SK-N-SH treated with all-trans-retinoic acid at 6 μM for 48 hours (cell line): Measurements from ENCODE around the gene AUNIP.
A peak's percentile ranks its signal among the peaks of the same experiment; 100 is the strongest.
"Not testable (repeated sequence)": the region's sequence is repeated elsewhere in the genome, so short reads cannot be mapped to it uniquely, and the experiment has no call there.

Source experiments
- ATAC-seq: fragments of 200-7000 bp; cut with Tn5 transposase; 3 replicates; pipeline ENCODE4 v1.9.1; 2020; ENCODE audit warnings: mild to moderate bottlenecking, moderate library complexity
- BACH2 ChIP-seq: fragments of 250-450 bp; sonication (Bioruptor Pico); IDR thresholded peaks from 2 replicates; pipeline ENCODE4 v1.9.0; 2021; ENCODE audit warnings: mild to moderate bottlenecking, borderline replicate concordance
- CSDC2 ChIP-seq: fragments of 250-450 bp; sonication (Bioruptor Pico); IDR thresholded peaks from 2 replicates; pipeline ENCODE4 v1.5.0; 2020; ENCODE audit warnings: mild to moderate bottlenecking, moderate library complexity
- CSRNP3 ChIP-seq: fragments of 250-450 bp; sonication (Bioruptor Pico); IDR thresholded peaks from 2 replicates; pipeline ENCODE4 v1.5.1; 2021; ENCODE audit warnings: mild to moderate bottlenecking, moderate library complexity
- ESRRG ChIP-seq: fragments of 250-450 bp; sonication (Bioruptor Pico); IDR thresholded peaks from 2 replicates; pipeline ENCODE4 v1.6.1; 2021; ENCODE audit warnings: mild to moderate bottlenecking
- GLIS3 ChIP-seq: fragments of 250-450 bp; sonication (Bioruptor Pico); IDR thresholded peaks from 2 replicates; pipeline ENCODE4 v1.5.0; 2020; ENCODE audit warnings: mild to moderate bottlenecking, moderate library complexity
- ISL1 ChIP-seq: fragments of 250-450 bp; sonication (Bioruptor Pico); IDR thresholded peaks from 2 replicates; pipeline ENCODE4 v2.1.2; 2022; ENCODE audit warnings: mild to moderate bottlenecking, moderate library complexity
- PATZ1 ChIP-seq: fragments of 250-450 bp; sonication (Bioruptor Pico); IDR thresholded peaks from 2 replicates; pipeline ENCODE4 v1.8.0; 2020; ENCODE audit warnings: mild to moderate bottlenecking, moderate library complexity, borderline replicate concordance
- POU6F1 ChIP-seq: fragments of 250-450 bp; sonication (Bioruptor Pico); IDR thresholded peaks from 2 replicates; pipeline ENCODE4 v1.8.0; 2021; ENCODE audit warnings: low read depth, mild to moderate bottlenecking, moderate library complexity, borderline replicate concordance
- SNAI2 ChIP-seq: fragments of 250-450 bp; sonication (Bioruptor Pico); IDR thresholded peaks from 2 replicates; pipeline ENCODE4 v1.5.0; 2020; ENCODE audit warnings: mild to moderate bottlenecking, moderate library complexity
- TCF4 ChIP-seq: fragments of 250-450 bp; sonication (Bioruptor Pico); IDR thresholded peaks from 2 replicates; pipeline ENCODE4 v1.8.0; 2021; ENCODE audit warnings: mild to moderate bottlenecking, moderate library complexity, borderline replicate concordance
- TOX ChIP-seq: fragments of 250-450 bp; sonication (Bioruptor Pico); IDR thresholded peaks from 2 replicates; pipeline ENCODE4 v1.8.0; 2021; ENCODE audit warnings: mild to moderate bottlenecking, moderate library complexity, borderline replicate concordance
- ZC3H10 ChIP-seq: fragments of 250-450 bp; sonication (Bioruptor Pico); IDR thresholded peaks from 2 replicates; pipeline ENCODE4 v1.5.1; 2021; ENCODE audit warnings: mild to moderate bottlenecking, moderate library complexity
- ZFP3 ChIP-seq: fragments of 250-450 bp; sonication (Bioruptor Pico); IDR thresholded peaks from 2 replicates; pipeline ENCODE4 v1.5.0; 2020; ENCODE audit warnings: mild to moderate bottlenecking, moderate library complexity
- ZFP30 ChIP-seq: fragments of 450-650 bp; formaldehyde crosslinking; IDR thresholded peaks from 2 replicates; pipeline ENCODE4 v1.5.0; 2022; ENCODE audit warnings: mild to moderate bottlenecking, moderate library complexity
- ZNF565 ChIP-seq: fragments of 450-650 bp; formaldehyde crosslinking; conservative IDR thresholded peaks from 2 replicates; pipeline ENCODE4 v1.5.0; 2020; ENCODE audit warnings: low read depth, mild to moderate bottlenecking, moderate library complexity
- ZNF70 ChIP-seq: fragments of 450-650 bp; formaldehyde crosslinking; IDR thresholded peaks from 2 replicates; pipeline ENCODE4 v1.5.0; 2020; ENCODE audit warnings: mild to moderate bottlenecking, moderate library complexity
- ZNF8 ChIP-seq: fragments of 450-650 bp; formaldehyde crosslinking; IDR thresholded peaks from 2 replicates; pipeline ENCODE4 v1.5.0; 2020; ENCODE audit warnings: mild to moderate bottlenecking, moderate library complexity
- TF ChIP-seq, protein P1 (sequence below): fragments of 250-450 bp; sonication (Bioruptor Pico); IDR thresholded peaks from 2 replicates; pipeline ENCODE4 v1.5.1; 2020; ENCODE audit warnings: low read depth, mild to moderate bottlenecking, moderate library complexity

The AUNIP gene

DNA sequence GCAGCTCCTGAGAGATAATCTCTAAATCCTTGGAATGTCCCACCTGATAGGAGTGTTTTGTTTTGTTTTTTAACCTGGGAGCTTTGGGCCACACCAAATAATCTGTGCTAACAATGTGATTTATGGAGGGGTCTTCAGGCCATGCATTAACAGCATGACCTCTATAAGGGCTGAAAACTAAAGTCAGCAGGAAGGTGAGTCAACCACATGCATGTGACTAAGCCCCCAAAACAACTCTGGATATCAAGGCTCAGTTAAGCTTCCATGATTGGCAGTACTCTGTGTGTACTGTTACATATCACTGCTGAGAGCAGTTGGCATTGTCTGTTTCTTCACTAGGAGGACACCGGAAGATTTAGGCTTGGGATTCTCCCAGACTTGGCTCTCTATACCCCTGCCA, 10.7 kb downstream of the AUNIP start:
- no peak for TF ChIP-seq ZNF8 (CRISPR knock-in tag)
- ATAC-seq: no peak; the same call in 2 of the 3 replicates

DNA sequence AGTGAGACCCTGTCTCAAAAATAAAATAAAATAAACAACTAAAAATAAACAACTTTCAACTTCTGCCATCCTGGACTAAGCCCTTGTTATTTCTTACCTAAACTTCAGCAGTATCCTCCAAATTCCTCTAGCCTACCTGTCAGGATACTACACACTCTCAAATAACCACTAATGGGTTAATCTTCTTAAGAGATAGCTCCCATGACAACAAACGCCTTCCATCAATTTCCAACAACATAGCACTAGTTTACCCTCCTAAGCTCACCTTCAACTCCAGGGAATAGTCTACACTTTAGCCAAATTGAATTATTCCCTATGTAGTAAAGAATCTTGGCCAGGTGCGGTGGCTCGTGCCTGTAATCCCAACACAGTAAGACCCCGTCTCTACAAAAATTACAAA, 11.3 kb downstream of the AUNIP start:
- no peak for ATAC-seq

GRCh38 chr1:25845664-25846063, 13.6 kb downstream of the AUNIP start:
- no peak for ATAC-seq
- TF ChIP-seq POU6F1: no peak
- no peak for TF ChIP-seq ZC3H10 (CRISPR knock-in tag)
- TF ChIP-seq TOX: no peak
- TF ChIP-seq ZNF8 (CRISPR knock-in tag): no peak

More for the DNA sequence above, 11.3 kb downstream of the AUNIP start:
- no peak for TF ChIP-seq ZNF70 (CRISPR knock-in tag)
- no peak for TF ChIP-seq ZFP3 (CRISPR knock-in tag)
- TF ChIP-seq CSDC2 (CRISPR knock-in tag): no peak
- no peak for TF ChIP-seq CSRNP3 (CRISPR knock-in tag)

GRCh38 chr1:25844536-25845337, 14.5 kb downstream of the AUNIP start:
- TF ChIP-seq TCF4 (CRISPR knock-in tag) (no peak), GLIS3 (CRISPR knock-in tag) (no peak), ESRRG (CRISPR knock-in tag) (no peak)
- ATAC-seq: no peak

GRCh38 chr1:25843483-25843882, 15.8 kb downstream of the AUNIP start:
- no peak for TF ChIP-seq ZNF8 (CRISPR knock-in tag)
- TF ChIP-seq PATZ1: no peak
- no peak for TF ChIP-seq ZFP3 (CRISPR knock-in tag)
- no peak for ATAC-seq

- ATAC-seq: not testable (repeated sequence)
Measured at GRCh38 chr1:25839808-25840207, 19.4 kb downstream of the AUNIP start.

GRCh38 chr1:25837262-25837875, 21.9 kb downstream of the AUNIP start:
- TF ChIP-seq ZNF565 (CRISPR knock-in tag): no peak
- no peak for TF ChIP-seq ZC3H10 (CRISPR knock-in tag)
- TF ChIP-seq ESRRG (CRISPR knock-in tag): no peak
- no peak for TF ChIP-seq TOX
- no peak for TF ChIP-seq CSDC2 (CRISPR knock-in tag)
- no peak for TF ChIP-seq CSRNP3 (CRISPR knock-in tag)
- TF ChIP-seq, protein P1, sequence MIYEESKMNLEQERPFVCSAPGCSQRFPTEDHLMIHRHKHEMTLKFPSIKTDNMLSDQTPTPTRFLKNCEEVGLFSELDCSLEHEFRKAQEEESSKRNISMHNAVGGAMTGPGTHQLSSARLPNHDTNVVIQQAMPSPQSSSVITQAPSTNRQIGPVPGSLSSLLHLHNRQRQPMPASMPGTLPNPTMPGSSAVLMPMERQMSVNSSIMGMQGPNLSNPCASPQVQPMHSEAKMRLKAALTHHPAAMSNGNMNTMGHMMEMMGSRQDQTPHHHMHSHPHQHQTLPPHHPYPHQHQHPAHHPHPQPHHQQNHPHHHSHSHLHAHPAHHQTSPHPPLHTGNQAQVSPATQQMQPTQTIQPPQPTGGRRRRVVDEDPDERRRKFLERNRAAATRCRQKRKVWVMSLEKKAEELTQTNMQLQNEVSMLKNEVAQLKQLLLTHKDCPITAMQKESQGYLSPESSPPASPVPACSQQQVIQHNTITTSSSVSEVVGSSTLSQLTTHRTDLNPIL: no peak
- TF ChIP-seq ZFP30: no peak
- no peak for TF ChIP-seq ZFP3 (CRISPR knock-in tag)
- TF ChIP-seq SNAI2 (CRISPR knock-in tag): no peak
- no peak for TF ChIP-seq TCF4 (CRISPR knock-in tag)
- no peak for TF ChIP-seq BACH2
- TF ChIP-seq ISL1: no peak
- peak; percentile 64; the same call in 2 of the 3 replicates for ATAC-seq
